Osteoblast (primary cell): ENCODE data around the gene TRAPPC10. TPM values are rescaled to one million over a fixed set of nuclear protein-coding genes. Genes with fewer than 3 reads are reported as not detected.

Experiments used
- DNase-seq: peaks from one replicate; pipeline ENCODE4 v3.0.0; 2011; ENCODE audit warnings: low spot score, mixed read lengths; ENCODE audit not compliant: insufficient read length; ENCODE audit errors: missing footprints
- H2AFZ ChIP-seq: 2 replicates; pipeline ENCODE4 v1.6.0; 2011; ENCODE audit warnings: mild to moderate bottlenecking, low read length
- H3K27ac ChIP-seq: 2 replicates; pipeline ENCODE4 v1.5.1; 2011; ENCODE audit warnings: mild to moderate bottlenecking, low read depth, low read length, moderate library complexity
- H3K27me3 ChIP-seq: 2 replicates; pipeline ENCODE4 v1.6.0; 2012; ENCODE audit warnings: mild to moderate bottlenecking, control low read depth, inconsistent platforms, low read length, moderate library complexity; ENCODE audit not compliant: insufficient read depth
- H3K36me3 ChIP-seq: 2 replicates; pipeline ENCODE4 v1.5.1; 2011; ENCODE audit warnings: mild to moderate bottlenecking, low read length, control low read depth, moderate library complexity; ENCODE audit not compliant: insufficient read depth
- H3K4me1 ChIP-seq: 2 replicates; pipeline ENCODE4 v1.5.1; 2011; ENCODE audit warnings: mild to moderate bottlenecking, low read length, control low read depth, moderate library complexity; ENCODE audit not compliant: insufficient read depth
- H3K4me2 ChIP-seq: 2 replicates; pipeline ENCODE4 v1.6.0; 2011; ENCODE audit warnings: mild to moderate bottlenecking, low read length; ENCODE audit not compliant: insufficient read depth
- H3K4me3 ChIP-seq: fragments of 200-600 bp; sonication (generic); 3 replicates; pipeline ENCODE4 v1.5.1; 2012; ENCODE audit warnings: mild to moderate bottlenecking, low read length, inconsistent platforms; ENCODE audit not compliant: insufficient read depth
- H3K79me2 ChIP-seq: 2 replicates; pipeline ENCODE4 v1.6.0; 2012; ENCODE audit warnings: mild to moderate bottlenecking, low read length, control low read depth, inconsistent platforms; ENCODE audit not compliant: insufficient read depth
- H3K9me3 ChIP-seq: 2 replicates; pipeline ENCODE4 v1.5.1; 2011; ENCODE audit warnings: low read depth, low read length, control low read depth
- H4K20me1 ChIP-seq: 2 replicates; pipeline ENCODE4 v1.6.0; 2012; ENCODE audit warnings: mild to moderate bottlenecking, low read length, control low read depth; ENCODE audit not compliant: insufficient read depth
- CTCF ChIP-seq: IDR thresholded peaks from 2 replicates; pipeline ENCODE4 v1.5.1; 2011; ENCODE audit warnings: mild to moderate bottlenecking, low read depth, low read length, moderate library complexity; ENCODE audit errors: extremely low read depth
- total RNA-seq: library from RNA; depleted of rRNA; stranded (reverse); fragments of >200 nt; gene quantifications from 2 replicates; pipeline ENCODE4 v1.2.3, GENCODE V29; 2012

Gene TRAPPC10
- total RNA-seq, 1 donor = 36.2 TPM

- DNase-seq = no peak
- peaks cover 53% of the 10 kb centered on the region for H3K36me3 ChIP-seq
- no peak overlapping the region for H3K4me3 ChIP-seq
- no peak overlapping the region for H3K27ac ChIP-seq
- no peak for TF ChIP-seq CTCF
- no peak overlapping the region for H2AFZ ChIP-seq
- H3K27me3 ChIP-seq = no peaks in the 10 kb centered on the region
- H4K20me1 ChIP-seq = no peaks in the 10 kb centered on the region
- no peaks in the 10 kb centered on the region for H3K9me3 ChIP-seq
- H3K79me2 ChIP-seq = peaks cover 50% of the 10 kb centered on the region
- peaks cover 12% of the 10 kb centered on the region for H3K4me1 ChIP-seq
- H3K4me2 ChIP-seq = no peak overlapping the region
These were observed 46.9 kb downstream of the TRAPPC10 start for GRCh38 chr21:44058981-44059380.

GRCh38 chr21:44059710-44060109 lies 47.6 kb downstream of the TRAPPC10 start:
- no peak for TF ChIP-seq CTCF
- H3K27ac ChIP-seq = no peak overlapping the region
- no peaks in the 10 kb centered on the region for H3K27me3 ChIP-seq
- peak; percentile 15 for DNase-seq
- H2AFZ ChIP-seq = no peak overlapping the region
- no peaks in the 10 kb centered on the region for H3K9me3 ChIP-seq
- H3K4me1 ChIP-seq = peaks cover 9% of the 10 kb centered on the region
- H3K4me3 ChIP-seq = no peak overlapping the region
- peaks cover 55% of the 10 kb centered on the region for H3K36me3 ChIP-seq
- no peak overlapping the region for H3K4me2 ChIP-seq
- no peaks in the 10 kb centered on the region for H4K20me1 ChIP-seq
- H3K79me2 ChIP-seq = peaks cover 45% of the 10 kb centered on the region

GRCh38 chr21:44062380-44062779 lies 50.3 kb downstream of the TRAPPC10 start:
- no peak for TF ChIP-seq CTCF
- H3K27me3 ChIP-seq = no peaks in the 10 kb centered on the region

GRCh38 chr21:44063151-44063912 lies 51.2 kb downstream of the TRAPPC10 start:
- Histone ChIP-seq H3K4me2 (no peak overlapping the region), H3K4me3 (no peak overlapping the region), H4K20me1 (peaks cover 7% of the 10 kb centered on the region), H3K27me3 (no peaks in the 10 kb centered on the region), H3K27ac (no peak overlapping the region), H3K4me1 (no peaks in the 10 kb centered on the region), H3K9me3 (no peaks in the 10 kb centered on the region), H3K79me2 (peaks cover 47% of the 10 kb centered on the region), H3K36me3 (peaks cover 53% of the 10 kb centered on the region), H2AFZ (no peak overlapping the region)
- TF ChIP-seq CTCF = no peak
- DNase-seq = peak; percentile 36

More at GRCh38 chr21:44062380-44062779, 50.3 kb downstream of the TRAPPC10 start:
- peaks cover 47% of the 10 kb centered on the region for H3K79me2 ChIP-seq
- H3K4me3 ChIP-seq = no peak overlapping the region
- DNase-seq = no peak
- peaks cover 5% of the 10 kb centered on the region for H3K4me1 ChIP-seq
- no peak overlapping the region for H2AFZ ChIP-seq
- no peak overlapping the region for H3K27ac ChIP-seq
- no peak overlapping the region for H3K4me2 ChIP-seq
- H3K9me3 ChIP-seq = no peaks in the 10 kb centered on the region
- H4K20me1 ChIP-seq = peaks cover 7% of the 10 kb centered on the region
- peaks cover 59% of the 10 kb centered on the region for H3K36me3 ChIP-seq
